Vagina (tissue), 2 donors: Measurements from ENCODE around the gene PCED1A.

Source experiments
- CTCF ChIP-seq, 3 experiments: fragments of 450-650 bp in 2 of 3; fragments of 200-600 bp in 1 of 3; sonication (generic) in 1 of 3; IDR thresholded peaks; one replicate each; pipeline ENCODE4 v1.5.1; 2017 to 2019; ENCODE audit warnings: antibody characterized with exemption in 3 of 3, mild to moderate bottlenecking in 2 of 3, moderate library complexity in 2 of 3
- POLR2A ChIP-seq, 2 donors: fragments of 450-650 bp; IDR thresholded peaks; one replicate each; pipeline ENCODE4 v1.6.1; 2017; ENCODE audit warnings: antibody characterized with exemption in 2 of 2, mild to moderate bottlenecking in 2 of 2, moderate library complexity in 2 of 2

GRCh38 chr20:2806351-2806701 is 34.1 kb downstream of the PCED1A start:
- TF ChIP-seq POLR2A (IDR thresholded peaks at IDR 0.05) = no peak
- TF ChIP-seq CTCF (IDR thresholded peaks at IDR 0.05) = no peak
